HEK293 (cell line): ENCODE measurements around the gene MAML3.

Experiments
- CTCF ChIA-PET: fragments of 350-600 bp; formaldehyde crosslinking; extraction: SDS; loops from one replicate; lab custom pipeline; 2021; ENCODE audit warnings: antibody characterized with exemption; lab: Yijun Ruan, JAX
- POLR2A ChIA-PET: fragments of 300-600 bp; formaldehyde crosslinking; extraction: SDS; loops from one replicate; lab custom pipeline; 2020; ENCODE audit warnings: antibody characterized with exemption, inconsistent platforms; lab: Yijun Ruan, JAX
- H3K27ac ChIP-seq: fragments of 200-500 bp; sonication (Bioruptor generic); 2 replicates; pipeline ENCODE4 v1.5.1; 2014; ENCODE audit warnings: low read depth, low read length, control low read depth, inconsistent platforms; ENCODE audit errors: extremely low read depth
- H3K36me3 ChIP-seq, 2 experiments: fragments of 200-500 bp in 1 of 2; sonication (Bioruptor generic) in 1 of 2; 1 replicate in 1 of 2; 2 replicates in 1 of 2; pipeline ENCODE4 v1.5.1; 2014 to 2017; ENCODE audit warnings: inconsistent platforms in 2 of 2, low read length in 2 of 2; ENCODE audit not compliant: control insufficient read depth in 2 of 2, insufficient read depth in 1 of 2
- H3K4me1 ChIP-seq: fragments of 200-500 bp; sonication (Bioruptor generic); 2 replicates; pipeline ENCODE4 v1.5.1; 2014; ENCODE audit warnings: mild to moderate bottlenecking, low read length, inconsistent platforms; ENCODE audit not compliant: control insufficient read depth, insufficient read depth
- H3K4me3 ChIP-seq: 2 replicates; pipeline ENCODE4 v1.5.1; 2011; ENCODE audit warnings: low read depth, mild to moderate bottlenecking, control low read depth, low read length, moderate library complexity
- H3K9me3 ChIP-seq: fragments of 200-500 bp; sonication (Bioruptor generic); 2 replicates; pipeline ENCODE4 v1.5.1; 2014; ENCODE audit warnings: low read depth, low read length, inconsistent platforms; ENCODE audit not compliant: control insufficient read depth, insufficient read depth
- PATZ1 ChIP-seq: fragments of 450-650 bp; formaldehyde crosslinking; IDR thresholded peaks from 2 replicates; pipeline ENCODE4 v1.5.1; 2016; ENCODE audit warnings: missing biosample characterization, missing genetic modification characterization
- PRDM1 ChIP-seq: fragments of 450-650 bp; formaldehyde crosslinking; IDR thresholded peaks from 2 replicates; pipeline ENCODE4; 2016; ENCODE audit warnings: missing biosample characterization, missing genetic modification characterization
- ZBTB17 ChIP-seq: fragments of 450-650 bp; formaldehyde crosslinking; IDR thresholded peaks from 2 replicates; pipeline ENCODE4 v1.5.1; 2016; ENCODE audit warnings: missing biosample characterization, missing genetic modification characterization
- ZBTB8A ChIP-seq: fragments of 450-650 bp; formaldehyde crosslinking; IDR thresholded peaks from 2 replicates; pipeline ENCODE4 v1.5.1; 2016; ENCODE audit warnings: missing biosample characterization, missing genetic modification characterization
- ZFHX2 ChIP-seq: fragments of 450-650 bp; formaldehyde crosslinking; conservative IDR thresholded peaks from 2 replicates; pipeline ENCODE4 v1.5.1; 2016; ENCODE audit warnings: missing biosample characterization, missing genetic modification characterization
- ZNF138 ChIP-seq: fragments of 450-650 bp; formaldehyde crosslinking; IDR thresholded peaks from 2 replicates; pipeline ENCODE4 v1.5.1; 2016; ENCODE audit warnings: missing biosample characterization, missing genetic modification characterization, borderline replicate concordance
- ZNF223 ChIP-seq: fragments of 450-650 bp; formaldehyde crosslinking; IDR thresholded peaks from 2 replicates; pipeline ENCODE4 v1.5.1; 2016; ENCODE audit warnings: missing biosample characterization, missing genetic modification characterization
- ZNF239 ChIP-seq: fragments of 450-650 bp; formaldehyde crosslinking; IDR thresholded peaks from 2 replicates; pipeline ENCODE4 v1.5.1; 2016; ENCODE audit warnings: missing biosample characterization, missing genetic modification characterization
- ZNF248 ChIP-seq: fragments of 450-650 bp; formaldehyde crosslinking; IDR thresholded peaks from 2 replicates; pipeline ENCODE4 v1.5.1; 2017; ENCODE audit warnings: missing biosample characterization, missing genetic modification characterization
- ZNF280C ChIP-seq: fragments of 450-650 bp; formaldehyde crosslinking; IDR thresholded peaks from 2 replicates; pipeline ENCODE4 v1.5.1; 2016; ENCODE audit warnings: missing biosample characterization, missing genetic modification characterization
- ZNF37A ChIP-seq: fragments of 450-650 bp; IDR thresholded peaks from 2 replicates; pipeline ENCODE4 v1.5.1; 2018; ENCODE audit warnings: missing biosample characterization, missing genetic modification characterization
- ZNF391 ChIP-seq: fragments of 450-650 bp; formaldehyde crosslinking; IDR thresholded peaks from 2 replicates; pipeline ENCODE4 v1.5.1; 2016; ENCODE audit warnings: low read depth, missing biosample characterization, missing genetic modification characterization, borderline replicate concordance
- ZNF394 ChIP-seq: fragments of 450-650 bp; formaldehyde crosslinking; IDR thresholded peaks from 2 replicates; pipeline ENCODE4 v1.5.1; 2016; ENCODE audit warnings: missing biosample characterization, missing genetic modification characterization, mild to moderate bottlenecking, moderate library complexity, borderline replicate concordance
- ZNF433 ChIP-seq: fragments of 450-650 bp; formaldehyde crosslinking; IDR thresholded peaks from 2 replicates; pipeline ENCODE4 v1.5.1; 2016; ENCODE audit warnings: missing biosample characterization, missing genetic modification characterization, low read depth
- ZNF548 ChIP-seq: fragments of 450-650 bp; formaldehyde crosslinking; IDR thresholded peaks from 2 replicates; pipeline ENCODE4 v1.5.1; 2016; ENCODE audit warnings: missing biosample characterization, missing genetic modification characterization
- ZNF585B ChIP-seq: fragments of 450-650 bp; formaldehyde crosslinking; IDR thresholded peaks from 2 replicates; pipeline ENCODE4 v1.5.1; 2016; ENCODE audit warnings: missing biosample characterization, missing genetic modification characterization
- ZNF654 ChIP-seq: fragments of 450-650 bp; formaldehyde crosslinking; IDR thresholded peaks from 2 replicates; pipeline ENCODE4 v1.5.1; 2016; ENCODE audit warnings: low read depth, missing biosample characterization, missing genetic modification characterization
- ZNF776 ChIP-seq: fragments of 450-650 bp; formaldehyde crosslinking; IDR thresholded peaks from 2 replicates; pipeline ENCODE4 v1.5.0; 2017; ENCODE audit warnings: missing biosample characterization, missing genetic modification characterization, borderline replicate concordance
- ZNF785 ChIP-seq: fragments of 450-650 bp; formaldehyde crosslinking; IDR thresholded peaks from 2 replicates; pipeline ENCODE4 v1.5.1; 2016; ENCODE audit warnings: missing biosample characterization, missing genetic modification characterization

The MAML3 gene

DNA sequence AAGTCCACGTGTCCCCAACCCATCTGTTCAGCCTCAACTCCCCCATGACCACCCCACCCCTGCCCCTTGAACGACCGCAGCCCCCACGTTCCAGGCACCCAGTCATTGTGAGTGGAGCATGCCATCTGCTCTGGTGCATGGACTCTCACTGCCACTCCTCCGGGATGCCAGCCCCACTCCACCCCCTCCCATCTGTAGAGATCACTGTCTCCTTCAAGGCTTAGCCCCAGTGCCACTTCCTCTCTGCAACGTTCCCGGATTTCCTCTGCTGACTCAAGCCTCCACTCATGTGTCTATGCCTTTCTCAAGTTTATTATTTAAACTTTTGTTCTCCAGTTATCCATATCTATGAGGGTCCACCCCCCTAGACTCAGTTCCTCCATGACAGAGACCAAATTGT lies 54.0 kb downstream of the MAML3 start:
- TF ChIP-seq ZNF785 (tag by site-specific recombination) (no peak), ZFHX2 (tag by site-specific recombination) (0 out of 2 replicates have a peak, but pooled peaks have one; percentile 27)

GRCh38 chr4:140098455-140099160 lies 55.4 kb downstream of the MAML3 start:
- peaks cover 3% of the 10 kb centered on the region; the same call in 1 of the 2 replicates for H3K4me1 ChIP-seq
- POLR2A ChIA-PET, result no interaction called here
- H3K27ac ChIP-seq, result no peak overlapping the region
- TF ChIP-seq PATZ1 (tag by site-specific recombination), result no peak
- no peak for TF ChIP-seq ZNF223
- no peak for TF ChIP-seq ZNF280C (tag by site-specific recombination)
- no peak for TF ChIP-seq PRDM1 (tag by site-specific recombination)
- TF ChIP-seq ZNF433 (tag by site-specific recombination), result no peak
- TF ChIP-seq ZNF239 (tag by site-specific recombination), result no peak
- no peak for TF ChIP-seq ZNF548 (tag by site-specific recombination)
- TF ChIP-seq ZNF585B, result no peak
- TF ChIP-seq ZNF37A (tag by site-specific recombination), result no peak
- CTCF ChIA-PET, result no interaction called here
- no peaks in the 10 kb centered on the region for H3K9me3 ChIP-seq
- no peak overlapping the region for H3K4me3 ChIP-seq
- no peaks in the 10 kb centered on the region for H3K36me3 ChIP-seq

More for the DNA sequence above, 54.0 kb downstream of the MAML3 start:
- ChIA-PET CTCF (no interaction called here), POLR2A (no interaction called here)
- no peak overlapping the region for H3K4me3 ChIP-seq
- peaks cover 3% of the 10 kb centered on the region; the same call in 1 of the 2 replicates for H3K4me1 ChIP-seq
- H3K36me3 ChIP-seq, result no peaks in the 10 kb centered on the region
- no peak overlapping the region for H3K27ac ChIP-seq
- no peaks in the 10 kb centered on the region for H3K9me3 ChIP-seq

DNA sequence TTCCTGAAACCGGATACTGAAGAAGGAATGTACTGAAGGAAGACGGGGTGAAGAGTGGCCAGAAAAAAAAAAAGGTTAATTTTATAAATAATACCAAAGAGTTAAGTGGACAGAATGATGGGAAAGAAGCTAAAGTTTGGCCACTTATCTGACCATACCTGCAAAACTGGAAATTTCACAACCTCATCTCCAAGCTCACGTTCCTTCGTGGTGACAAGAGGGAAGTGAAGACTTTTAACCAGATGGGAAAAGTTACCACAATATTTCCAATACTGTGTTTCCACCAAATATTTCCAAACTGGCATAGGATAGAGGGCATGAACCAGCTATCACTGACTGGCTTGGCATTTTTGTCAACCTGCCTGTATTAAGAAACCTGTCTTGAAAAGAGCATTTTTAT lies 56.4 kb downstream of the MAML3 start:
- CTCF ChIA-PET, result interaction anchor here (1.0 kb wide), 1 partner anchor 46 kb away, joined by 3 read pairs; no protein-coding TSS in a partner anchor
- Histone ChIP-seq H3K27ac (no peak overlapping the region), H3K4me3 (no peak overlapping the region), H3K36me3 (no peaks in the 10 kb centered on the region), H3K4me1 (peaks cover 7% of the 10 kb centered on the region), H3K9me3 (no peaks in the 10 kb centered on the region)
- POLR2A ChIA-PET, result no interaction called here
- TF ChIP-seq ZNF776 (tag by site-specific recombination) (no peak), ZBTB8A (tag by site-specific recombination) (no peak), ZNF391 (tag by site-specific recombination) (no peak), ZNF248 (no peak), ZBTB17 (tag by site-specific recombination) (no peak), ZNF654 (tag by site-specific recombination) (no peak), ZNF138 (no peak), ZNF394 (tag by site-specific recombination) (no peak)
